Pulmonary artery endothelial cell (primary cell): Measurements from ENCODE around the gene AHNAK2. TPM values are rescaled to one million over a fixed set of nuclear protein-coding genes. Genes with fewer than 3 reads are reported as not detected.
"Not testable (repeated sequence)": the region's sequence is repeated elsewhere in the genome, so short reads cannot be mapped to it uniquely, and the experiment has no call there.

Experiments
- DNase-seq: peaks from one replicate; pipeline ENCODE4 v3.0.0-alpha.2; 2011; ENCODE audit warnings: low read depth, low spot score
- total RNA-seq: library from RNA; depleted of rRNA; stranded (reverse); fragments of >200 nt; gene quantifications from 2 replicates; pipeline ENCODE4 v1.2.3, GENCODE V29; 2014

Gene AHNAK2
- total RNA-seq, result 91.8 and 94.3 TPM in 2 replicates

GRCh38 chr14:104977681-104978653 lies at the start of gene AHNAK2:
Gene AHNAK2, minus strand, starts transcription at chr14:104978374. Its CDS starts 137 bp downstream, at chr14:104978237.
- DNase-seq, result no peak

DNA sequence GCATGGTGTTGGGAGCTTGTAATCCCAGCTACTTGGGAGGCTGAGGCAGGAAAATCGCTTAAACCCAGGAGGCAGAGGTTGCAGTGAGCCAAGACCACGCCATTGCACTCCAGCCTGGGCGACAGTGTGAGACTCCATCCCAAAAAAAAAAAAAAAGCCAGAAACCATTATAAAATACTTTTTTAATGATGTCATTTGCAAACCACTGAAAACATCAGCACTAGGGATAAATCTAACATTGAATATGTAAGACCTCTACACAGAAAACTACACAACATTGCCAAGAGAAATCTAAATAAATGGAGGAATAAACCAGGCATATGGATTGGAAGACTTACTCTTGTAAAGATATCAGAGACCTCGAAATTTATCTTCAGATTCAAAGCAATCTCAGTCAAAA lies 49.5 kb upstream of the AHNAK2 start:
- DNase-seq, result not testable (repeated sequence)

DNA sequence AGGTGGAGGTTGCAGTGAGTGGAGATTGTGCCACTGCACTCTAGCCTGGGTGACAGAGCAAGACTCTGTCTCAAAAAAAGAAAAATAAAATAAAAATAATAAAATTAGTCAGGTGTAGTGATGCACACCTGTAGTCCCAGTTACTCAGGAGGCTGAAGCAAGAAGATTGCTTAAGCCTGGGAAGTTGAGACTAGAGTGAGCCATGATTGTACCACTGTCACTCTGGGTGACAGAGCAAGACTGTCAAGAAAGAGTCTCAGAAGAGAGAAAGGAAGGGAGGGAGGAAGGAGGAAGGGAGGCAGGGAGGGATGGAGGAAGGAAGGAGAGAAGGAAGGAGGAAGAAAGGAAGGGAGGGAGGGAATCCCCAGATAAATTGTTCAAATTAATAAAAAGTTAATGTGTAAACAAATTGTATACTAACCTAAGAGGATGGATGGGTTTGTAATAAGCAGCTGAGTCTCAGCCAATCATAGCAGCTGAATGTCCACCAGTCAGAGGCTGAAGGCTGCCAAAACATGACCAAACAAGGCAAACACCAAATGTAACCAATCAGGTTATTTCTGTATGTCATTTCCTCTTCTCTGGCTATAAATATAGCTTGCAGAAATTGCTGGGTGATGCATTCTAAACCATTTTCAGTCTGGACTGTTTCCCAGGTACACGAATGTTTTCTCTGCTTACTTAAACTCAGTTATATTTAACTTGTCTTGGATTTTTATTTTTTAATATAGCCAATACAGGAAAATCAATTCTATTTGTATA lies 48.8 kb upstream of the AHNAK2 start:
- no peak for DNase-seq

GRCh38 chr14:105026033-105026785 lies 48.0 kb upstream of the AHNAK2 start:
- DNase-seq, result peak; percentile 87

DNA sequence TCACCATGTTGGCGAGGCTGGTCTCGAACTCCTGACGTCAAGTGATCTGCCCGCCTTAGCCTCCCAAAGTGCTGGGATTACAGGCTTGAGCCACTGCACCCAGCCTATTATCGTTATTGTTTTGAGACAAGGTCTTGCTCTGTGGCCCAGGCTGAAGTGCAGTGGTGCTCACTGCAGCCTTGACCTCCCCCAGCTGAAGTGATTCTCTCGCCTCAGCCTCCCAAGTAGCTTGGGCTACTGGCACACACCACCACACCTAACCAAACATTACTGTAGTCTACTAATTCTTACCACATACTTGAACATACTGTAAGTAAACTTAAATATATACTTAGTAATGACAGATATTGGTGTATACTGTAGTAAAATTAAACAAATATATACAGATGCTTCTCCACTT lies 47.3 kb upstream of the AHNAK2 start:
- no peak for DNase-seq

GRCh38 chr14:105023791-105024480 lies 45.8 kb upstream of the AHNAK2 start:
- no peak for DNase-seq

- no peak for DNase-seq
These were observed 45.0 kb upstream of the AHNAK2 start for GRCh38 chr14:105023144-105023543.

DNA sequence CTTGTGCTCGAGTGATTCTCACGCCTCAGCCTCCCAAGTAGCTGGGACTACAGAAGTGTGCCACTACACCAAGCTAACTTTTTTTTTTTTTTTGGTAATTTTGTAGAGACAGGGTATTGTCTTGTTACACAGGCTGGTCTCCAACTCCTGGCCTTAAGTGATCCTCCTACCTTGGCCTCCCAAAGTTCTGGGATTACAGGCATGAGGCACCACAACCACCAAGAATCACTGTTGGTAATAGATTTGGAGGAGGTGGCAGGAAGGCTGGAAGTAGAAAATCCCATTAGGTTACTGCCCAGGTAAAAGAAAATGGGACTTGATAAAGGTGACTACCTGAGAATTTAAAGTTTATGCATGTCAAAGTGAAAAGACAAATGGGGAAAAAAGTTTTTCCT lies 44.1 kb upstream of the AHNAK2 start:
- DNase-seq, result no peak

DNA sequence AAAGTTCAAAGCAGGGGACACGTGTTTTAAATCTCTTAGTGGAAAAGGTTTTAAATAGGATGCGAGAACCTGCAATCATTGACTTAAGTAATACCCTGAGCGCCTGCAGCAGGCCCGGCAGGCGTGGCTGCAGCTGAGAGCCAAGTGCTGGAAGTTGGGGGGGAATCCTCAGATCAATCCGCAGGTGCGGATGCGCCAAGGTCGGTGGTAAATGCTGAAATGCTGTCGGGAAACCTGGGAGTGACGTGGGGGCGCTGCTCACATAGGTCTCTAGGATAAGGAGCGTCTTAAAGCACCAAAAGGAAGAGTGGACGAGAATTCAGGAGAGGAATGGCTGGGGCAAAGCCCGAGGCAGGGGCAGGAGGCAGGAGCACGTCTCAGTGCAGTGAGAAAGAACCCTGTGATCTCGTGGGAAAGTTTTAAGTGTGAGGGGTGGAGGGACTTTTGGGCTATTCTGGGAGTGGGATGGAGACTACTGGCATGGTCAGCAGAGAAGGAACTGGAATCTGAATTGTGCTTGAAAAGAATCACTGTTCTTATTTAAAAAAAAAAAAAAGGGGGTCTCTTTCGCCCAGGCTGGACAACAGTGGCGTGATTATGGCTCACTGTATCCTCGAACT lies 43.6 kb upstream of the AHNAK2 start:
- no peak for DNase-seq

- peak; percentile 76 for DNase-seq
These were observed 42.9 kb upstream of the AHNAK2 start, which contains the start of gene CDCA4 for GRCh38 chr14:105020815-105021655. Gene CDCA4, minus strand, starts transcription at chr14:105021083. Its CDS starts 9,154 bp downstream, at chr14:105011929.

DNA sequence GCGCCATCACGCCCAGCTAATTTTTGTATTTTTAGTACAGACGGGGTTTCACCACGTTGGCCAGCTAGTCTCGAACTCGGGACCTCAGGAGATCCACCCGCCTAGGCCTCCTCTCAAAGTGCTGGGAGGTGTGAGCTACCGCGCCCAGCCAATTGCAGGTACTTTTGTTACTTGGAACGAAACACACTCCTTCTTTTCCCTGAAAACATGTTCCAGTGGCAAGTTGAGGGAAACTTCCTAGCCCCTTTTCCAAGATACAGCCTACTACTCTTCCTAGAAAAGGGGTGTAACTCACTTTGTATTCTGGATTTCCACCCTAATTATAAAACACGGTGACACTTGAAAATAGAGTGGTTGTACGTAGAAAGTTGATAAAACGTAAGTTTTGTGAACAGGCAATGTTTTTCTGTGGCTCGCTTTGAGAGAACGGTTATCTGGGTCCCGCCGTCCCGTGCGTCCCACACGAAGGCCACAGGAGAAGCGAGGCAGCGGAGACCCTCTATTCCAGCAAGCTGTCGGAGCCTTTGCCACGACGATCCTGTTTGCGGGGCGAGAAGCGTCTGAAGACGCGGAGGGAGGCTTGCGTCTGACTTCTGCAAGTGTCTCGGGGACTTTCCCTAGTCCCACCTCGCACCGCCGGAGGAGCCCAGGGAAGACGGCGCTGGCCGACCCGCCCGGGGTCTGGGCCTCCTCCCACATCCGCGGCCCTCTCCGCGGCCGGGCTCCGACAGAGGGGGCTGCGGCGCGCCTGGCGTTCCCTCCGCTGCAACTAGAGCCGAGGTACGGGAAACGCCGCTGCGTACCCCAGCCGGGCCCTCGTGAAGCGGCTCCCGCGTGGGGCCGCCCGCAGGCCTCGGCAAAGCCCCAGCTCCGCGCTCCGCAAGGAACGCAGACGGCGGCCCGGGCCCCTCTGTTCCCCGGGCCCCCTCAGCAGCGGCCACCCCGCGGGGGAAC lies 42.0 kb upstream of the AHNAK2 start:
- no peak for DNase-seq

DNA sequence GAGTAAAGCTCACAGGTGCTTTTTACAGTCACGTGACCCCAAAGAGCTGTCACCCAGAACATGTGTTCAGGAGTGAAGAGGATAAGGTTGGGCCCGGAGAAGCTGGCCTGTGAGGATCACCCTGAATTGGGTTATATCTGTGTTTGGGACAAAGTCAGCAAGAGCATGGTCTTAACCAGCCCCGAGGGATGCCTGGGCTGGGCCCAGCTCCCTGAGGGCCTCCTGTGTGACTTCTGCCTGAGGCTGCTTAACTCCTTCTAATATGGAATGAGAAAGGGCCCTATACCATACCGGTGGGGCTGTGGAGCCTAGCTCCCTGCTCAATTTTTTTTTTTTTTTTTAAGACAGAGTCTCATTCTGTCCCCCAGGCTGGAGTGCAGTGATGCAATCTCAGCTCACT lies 40.2 kb upstream of the AHNAK2 start:
- DNase-seq, result no peak

DNA sequence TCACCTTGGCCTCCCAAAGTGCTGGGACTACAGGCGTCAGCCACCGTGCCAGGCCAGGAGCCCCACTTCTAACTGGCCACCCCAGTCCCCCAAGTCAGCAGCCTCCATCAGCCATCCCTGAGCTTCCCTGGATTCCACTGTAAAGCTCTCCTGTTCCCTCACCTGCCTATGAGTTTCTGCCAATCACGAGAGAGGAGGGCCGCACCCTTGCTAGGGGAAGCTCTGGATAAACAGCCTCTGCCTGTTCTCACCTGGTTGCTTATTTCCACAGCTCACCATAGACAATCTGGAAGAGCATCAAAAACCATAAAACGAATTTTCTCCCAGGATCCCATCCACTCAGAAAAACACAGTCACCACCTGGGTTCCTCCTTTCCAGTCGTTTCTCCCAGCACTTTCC lies 37.7 kb upstream of the AHNAK2 start:
- DNase-seq, result no peak

GRCh38 chr14:105015242-105015641 lies 37.1 kb upstream of the AHNAK2 start:
- no peak for DNase-seq

GRCh38 chr14:105014631-105015030 lies 36.5 kb upstream of the AHNAK2 start:
- no peak for DNase-seq

DNA sequence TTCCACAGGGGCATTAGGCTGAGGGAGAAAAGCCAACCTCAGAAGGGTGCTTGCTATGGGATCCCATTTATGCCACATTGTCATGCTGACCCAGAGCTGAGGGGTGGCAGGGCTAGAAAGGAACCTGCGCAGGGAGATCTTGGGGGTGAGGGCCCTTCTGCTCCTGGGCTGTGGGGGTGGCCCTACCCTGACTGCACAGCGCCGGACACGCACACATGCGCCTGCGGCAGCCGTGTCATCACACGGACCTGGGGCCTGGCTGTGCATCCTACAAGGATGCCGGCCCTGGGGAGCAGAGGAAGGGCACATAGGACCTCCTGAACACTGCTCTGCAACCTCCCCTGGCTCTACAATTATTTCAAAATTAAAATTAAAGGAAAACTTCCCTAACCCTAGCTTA lies 35.9 kb upstream of the AHNAK2 start:
- no peak for DNase-seq

GRCh38 chr14:105013150-105013785 lies 35.1 kb upstream of the AHNAK2 start:
- no peak for DNase-seq
